HFFc6 (cell line): ENCODE measurements around the gene STRN3. TPM values are rescaled to one million over a fixed set of nuclear protein-coding genes. Genes with fewer than 3 reads are reported as not detected.
"Not testable (repeated sequence)": the region's sequence is repeated elsewhere in the genome, so short reads cannot be mapped to it uniquely, and the experiment has no call there.

ENCODE experiments used
- DNase-seq: peaks from one replicate; pipeline ENCODE4 v3.0.0-alpha.2; 2018
- H3K27ac Mint-ChIP-seq: 2 replicates; pipeline ENCODE4 v1.8.0; 2020; ENCODE audit warnings: mild to moderate bottlenecking, mixed read lengths
- H3K27me3 Mint-ChIP-seq: 2 replicates; pipeline ENCODE4 v1.8.0; 2021; ENCODE audit warnings: mild to moderate bottlenecking, moderate library complexity, mixed read lengths; ENCODE audit not compliant: insufficient read depth
- H3K36me3 Mint-ChIP-seq: 2 replicates; pipeline ENCODE4 v1.8.0; 2021; ENCODE audit warnings: low read depth, mixed read lengths
- H3K4me1 Mint-ChIP-seq: 2 replicates; pipeline ENCODE4 v1.8.0; 2020; ENCODE audit warnings: low read depth, mixed read lengths
- H3K4me3 Mint-ChIP-seq: 2 replicates; pipeline ENCODE4 v1.8.0; 2020; ENCODE audit warnings: mild to moderate bottlenecking, moderate library complexity, mixed read lengths
- H3K9me3 Mint-ChIP-seq: 2 replicates; pipeline ENCODE4 v1.8.0; 2020; ENCODE audit warnings: mild to moderate bottlenecking, mixed read lengths
- total RNA-seq, 6 experiments: library from RNA; stranded (reverse); fragmentation: NEBNext Ultra II Directional; extraction: Animal tissue kit (Norgen Biotek cat#: 25700); gene quantifications; 2 replicates in 1 of 6; 3 replicates in 5 of 6; pipeline ENCODE4 v1.2.3, GENCODE V29; 2021
- TF ChIP-seq, protein P1 (sequence below): fragments of 200-600 bp; sonication (generic); IDR thresholded peaks from 2 replicates; pipeline ENCODE4 v1.5.0; 2021; ENCODE audit warnings: antibody characterized with exemption, mild to moderate bottlenecking

Gene STRN3
- total RNA-seq, 6 experiments from 2014 or later, result 34.5 to 40.6 (median 38.6) TPM

DNA sequence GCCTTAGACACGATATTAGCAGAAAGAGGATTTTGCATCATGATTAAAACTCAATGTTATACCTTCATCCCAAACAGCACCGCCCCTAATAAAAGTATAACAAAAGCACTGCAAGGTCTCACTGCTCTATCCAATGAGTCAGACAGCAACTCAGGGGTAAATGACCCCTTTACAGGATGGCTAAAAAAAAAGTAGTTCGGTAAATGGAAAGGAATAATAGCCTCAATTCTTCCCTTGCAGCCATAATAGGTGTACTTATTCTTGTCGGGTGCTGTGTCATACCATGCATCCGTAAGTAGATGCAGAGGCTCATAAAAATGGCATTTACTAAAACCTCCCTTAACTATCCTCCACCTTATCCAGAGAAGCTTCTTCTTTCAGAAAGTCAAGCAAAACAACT is 54.6 kb downstream of the STRN3 start:
- Mint-ChIP-seq H3K36me3 (peaks cover 8% of the 10 kb centered on the region), H3K4me3 (no peak overlapping the region), H3K27ac (no peak overlapping the region), H3K27me3 (no peaks in the 10 kb centered on the region; the same call in 1 of the 2 replicates), H3K4me1 (peaks cover 57% of the 10 kb centered on the region), H3K9me3 (peaks cover 3% of the 10 kb centered on the region; the same call in 1 of the 2 replicates)
- DNase-seq, result no peak
- TF ChIP-seq, protein P1, sequence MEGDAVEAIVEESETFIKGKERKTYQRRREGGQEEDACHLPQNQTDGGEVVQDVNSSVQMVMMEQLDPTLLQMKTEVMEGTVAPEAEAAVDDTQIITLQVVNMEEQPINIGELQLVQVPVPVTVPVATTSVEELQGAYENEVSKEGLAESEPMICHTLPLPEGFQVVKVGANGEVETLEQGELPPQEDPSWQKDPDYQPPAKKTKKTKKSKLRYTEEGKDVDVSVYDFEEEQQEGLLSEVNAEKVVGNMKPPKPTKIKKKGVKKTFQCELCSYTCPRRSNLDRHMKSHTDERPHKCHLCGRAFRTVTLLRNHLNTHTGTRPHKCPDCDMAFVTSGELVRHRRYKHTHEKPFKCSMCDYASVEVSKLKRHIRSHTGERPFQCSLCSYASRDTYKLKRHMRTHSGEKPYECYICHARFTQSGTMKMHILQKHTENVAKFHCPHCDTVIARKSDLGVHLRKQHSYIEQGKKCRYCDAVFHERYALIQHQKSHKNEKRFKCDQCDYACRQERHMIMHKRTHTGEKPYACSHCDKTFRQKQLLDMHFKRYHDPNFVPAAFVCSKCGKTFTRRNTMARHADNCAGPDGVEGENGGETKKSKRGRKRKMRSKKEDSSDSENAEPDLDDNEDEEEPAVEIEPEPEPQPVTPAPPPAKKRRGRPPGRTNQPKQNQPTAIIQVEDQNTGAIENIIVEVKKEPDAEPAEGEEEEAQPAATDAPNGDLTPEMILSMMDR, result no peak

- H3K4me1 Mint-ChIP-seq, result peaks cover 58% of the 10 kb centered on the region
- H3K4me3 Mint-ChIP-seq, H3K27ac Mint-ChIP-seq, H3K27me3 Mint-ChIP-seq, DNase-seq, H3K9me3 Mint-ChIP-seq: not testable (repeated sequence)
- H3K36me3 Mint-ChIP-seq, result peaks cover 24% of the 10 kb centered on the region
Measured at GRCh38 chr14:30969796-30970195, 56.4 kb downstream of the STRN3 start.

DNA sequence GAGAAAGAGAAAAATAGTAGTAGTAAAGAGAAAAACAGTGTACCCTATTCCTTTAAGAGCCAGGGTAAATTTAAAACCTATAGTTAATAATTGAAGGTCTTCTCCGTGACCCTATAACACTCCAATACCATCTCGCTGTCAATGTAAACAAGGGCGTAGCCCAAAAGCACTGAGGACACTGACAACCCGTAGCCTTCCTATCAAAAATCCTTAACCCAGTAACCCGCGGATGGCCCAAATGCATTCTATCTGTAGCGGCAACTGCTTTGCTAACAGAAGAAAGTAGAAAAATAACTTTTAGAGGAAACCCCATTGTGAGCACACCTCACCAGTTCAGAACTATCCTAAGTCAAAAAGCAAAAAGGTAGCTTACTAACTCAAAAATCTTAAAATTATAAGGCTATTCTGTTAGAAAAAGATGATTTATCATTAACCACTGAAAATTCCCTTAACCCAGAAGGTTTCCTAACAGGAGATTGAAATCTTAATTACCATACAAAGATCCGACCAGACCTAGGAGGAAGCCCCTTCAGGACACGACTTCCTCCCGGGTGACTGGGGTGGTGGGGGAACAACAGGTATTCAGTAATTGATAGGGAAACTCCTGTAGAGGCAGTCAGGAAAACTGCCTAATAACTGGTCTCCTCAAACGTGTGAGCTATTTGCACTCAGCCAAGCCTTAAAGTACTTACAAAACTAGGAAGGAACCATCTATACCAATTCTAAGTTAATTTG is 58.6 kb downstream of the STRN3 start:
- H3K4me1 Mint-ChIP-seq, result peaks cover 45% of the 10 kb centered on the region
- H3K4me3 Mint-ChIP-seq, DNase-seq, H3K9me3 Mint-ChIP-seq, H3K27me3 Mint-ChIP-seq: not testable (repeated sequence)
- H3K27ac Mint-ChIP-seq, result peak overlapping the region; percentile 29; the same call in 1 of the 2 replicates
- H3K36me3 Mint-ChIP-seq, result peaks cover 39% of the 10 kb centered on the region

DNA sequence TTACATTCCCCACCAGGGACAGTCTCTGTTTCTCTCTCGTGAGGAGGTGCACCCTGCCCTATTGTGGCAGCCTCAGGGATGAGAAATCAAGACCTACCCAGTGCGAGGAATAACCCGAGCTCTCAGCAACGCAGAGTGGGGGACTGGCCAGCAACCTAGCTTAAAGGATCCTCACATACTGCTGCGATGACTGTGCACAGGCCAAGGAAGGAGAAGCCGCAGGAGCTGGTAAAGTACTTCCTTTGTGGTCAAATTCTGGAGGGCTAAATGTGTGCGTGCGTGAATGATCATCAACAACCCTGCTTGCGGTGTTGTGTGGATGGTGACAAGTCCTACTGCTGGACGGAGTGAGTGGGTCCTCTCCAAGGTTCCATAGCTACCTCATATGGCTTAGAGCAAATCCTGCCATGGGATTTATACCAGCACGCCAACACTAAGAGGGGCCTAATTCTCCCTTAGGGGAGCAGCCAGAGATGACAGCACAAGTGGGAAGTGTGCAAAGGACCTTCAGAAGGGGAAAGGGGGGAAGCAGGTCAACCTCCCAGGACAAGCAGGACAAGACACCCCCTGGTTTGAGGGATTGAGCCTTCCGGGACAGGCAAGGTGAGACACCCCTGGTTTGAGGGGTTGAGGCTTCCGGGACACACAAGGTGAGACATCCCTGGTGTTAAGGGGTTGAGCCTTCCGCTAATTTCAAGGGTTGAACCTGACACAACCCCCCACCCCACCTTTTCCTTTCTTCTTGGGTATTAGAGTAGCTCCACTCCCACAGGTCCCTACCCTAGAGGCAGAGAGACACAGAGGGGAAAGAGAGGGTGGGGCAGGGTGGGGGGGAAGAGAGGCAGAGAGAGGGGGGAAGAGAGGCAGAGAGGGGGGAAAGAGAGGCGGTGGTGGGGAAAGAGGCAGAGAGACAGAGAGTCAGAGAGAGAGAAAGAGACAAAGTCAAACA is 59.5 kb downstream of the STRN3 start:
- peaks cover 34% of the 10 kb centered on the region for H3K36me3 Mint-ChIP-seq
- peaks cover 39% of the 10 kb centered on the region for H3K4me1 Mint-ChIP-seq
- TF ChIP-seq, protein P1, result no peak
- DNase-seq, result peak; percentile 97
- peaks cover 5% of the 10 kb centered on the region; the same call in 1 of the 2 replicates for H3K9me3 Mint-ChIP-seq
- peak overlapping the region; percentile 97 for H3K27ac Mint-ChIP-seq
- peaks cover 3% of the 10 kb centered on the region; the same call in 1 of the 2 replicates for H3K27me3 Mint-ChIP-seq
- H3K4me3 Mint-ChIP-seq, result peak overlapping the region; percentile 81; the same call in 1 of the 2 replicates

GRCh38 chr14:30965861-30966260 is 60.3 kb downstream of the STRN3 start:
- H3K4me1 Mint-ChIP-seq, result peaks cover 35% of the 10 kb centered on the region
- H3K9me3 Mint-ChIP-seq, DNase-seq, H3K27me3 Mint-ChIP-seq: not testable (repeated sequence)
- H3K36me3 Mint-ChIP-seq, result peaks cover 34% of the 10 kb centered on the region
- H3K4me3 Mint-ChIP-seq, result peak overlapping the region; percentile 50; the same call in 1 of the 2 replicates
- H3K27ac Mint-ChIP-seq, result peak overlapping the region; percentile 97

DNA sequence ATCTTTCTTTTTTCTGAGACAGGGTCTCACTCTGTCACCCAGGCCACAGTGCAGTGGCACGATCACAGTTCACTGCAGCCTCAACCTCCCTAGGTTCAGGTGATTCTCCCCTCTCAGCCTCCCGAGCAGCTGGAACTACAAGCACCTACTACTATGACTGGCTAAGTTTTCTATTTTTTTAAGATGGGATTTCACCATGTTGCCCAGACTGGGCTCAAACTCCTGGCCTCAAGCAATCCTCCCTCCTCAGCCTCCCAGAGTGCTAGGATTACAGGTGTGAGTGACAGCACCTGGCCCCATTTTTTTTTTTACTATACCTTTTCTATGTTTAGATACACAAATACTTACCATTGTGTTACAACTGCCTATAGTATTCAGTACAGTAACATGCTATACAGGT is 63.6 kb downstream of the STRN3 start:
- H3K27me3 Mint-ChIP-seq, DNase-seq, H3K27ac Mint-ChIP-seq, H3K9me3 Mint-ChIP-seq, H3K4me3 Mint-ChIP-seq: not testable (repeated sequence)
- Mint-ChIP-seq H3K4me1 (peaks cover 51% of the 10 kb centered on the region), H3K36me3 (peaks cover 39% of the 10 kb centered on the region)

GRCh38 chr14:30961330-30961729 is 64.8 kb downstream of the STRN3 start:
- no peak for DNase-seq
- Mint-ChIP-seq H3K27ac (no peak overlapping the region), H3K4me1 (peaks cover 44% of the 10 kb centered on the region), H3K9me3 (no peaks in the 10 kb centered on the region; the same call in 1 of the 2 replicates), H3K36me3 (peaks cover 34% of the 10 kb centered on the region), H3K4me3 (no peak overlapping the region), H3K27me3 (peaks cover 3% of the 10 kb centered on the region; the same call in 1 of the 2 replicates)
- TF ChIP-seq, protein P1, result no peak
